Smooth muscle cell (in vitro differentiated cells): ENCODE results near the gene ACAA2. TPM values are rescaled to one million over a fixed set of nuclear protein-coding genes. Genes with fewer than 3 reads are reported as not detected.

ENCODE experiments used
- DNase-seq: peaks from one replicate; lab custom pipeline; 2025; ENCODE audit not compliant: unreplicated experiment; lab: John Stamatoyannopoulos, UW
- H2AFZ ChIP-seq: fragments of 200-600 bp; sonication (generic); 2 replicates; pipeline ENCODE4 v1.6.0; 2016; ENCODE audit warnings: antibody characterized with exemption, low read depth, mild to moderate bottlenecking
- H3F3A ChIP-seq: fragments of 200-600 bp; sonication (generic); 2 replicates; pipeline ENCODE4 v1.6.0; 2017; ENCODE audit warnings: antibody characterized with exemption, low read depth
- H3K27ac ChIP-seq: fragments of 200-600 bp; sonication (generic); 2 replicates; pipeline ENCODE4 v1.5.1; 2016; ENCODE audit warnings: low read depth, mild to moderate bottlenecking
- H3K27me3 ChIP-seq: fragments of 200-600 bp; sonication (generic); 2 replicates; pipeline ENCODE4 v1.6.1; 2016; ENCODE audit warnings: low read depth, mild to moderate bottlenecking
- H3K36me3 ChIP-seq: fragments of 200-600 bp; sonication (generic); 2 replicates; pipeline ENCODE4 v1.5.1; 2016; ENCODE audit warnings: low read depth
- H3K4me1 ChIP-seq: fragments of 200-600 bp; sonication (generic); 2 replicates; pipeline ENCODE4 v1.5.1; 2016; ENCODE audit warnings: low read depth
- H3K4me2 ChIP-seq: fragments of 200-600 bp; sonication (generic); 2 replicates; pipeline ENCODE4 v1.6.0; 2016; ENCODE audit warnings: mild to moderate bottlenecking
- H3K4me3 ChIP-seq: fragments of 200-600 bp; sonication (generic); 2 replicates; pipeline ENCODE4 v1.5.1; 2016; ENCODE audit warnings: mild to moderate bottlenecking
- H3K79me2 ChIP-seq: fragments of 200-600 bp; sonication (generic); 2 replicates; pipeline ENCODE4 v1.6.0; 2016; ENCODE audit warnings: low read depth, mild to moderate bottlenecking
- H3K9ac ChIP-seq: fragments of 200-600 bp; sonication (generic); 2 replicates; pipeline ENCODE4 v1.6.0; 2016; ENCODE audit warnings: low read depth
- H3K9me3 ChIP-seq: fragments of 200-600 bp; sonication (generic); replicated peaks from 2 replicates; pipeline ENCODE4 v1.5.1; 2016; ENCODE audit warnings: low read depth
- H4K20me1 ChIP-seq: fragments of 200-600 bp; sonication (generic); 2 replicates; pipeline ENCODE4 v1.6.0; 2016; ENCODE audit warnings: low read depth
- WGBS: methylation state at CpG from one replicate; pipeline ENCODE4 v1.1.7; 2016; ENCODE audit warnings: low lambda C conversion rate; 5-methylcytosine and 5-hydroxymethylcytosine counted together
- polyA plus RNA-seq: library from polyadenylated mRNA; unstranded; fragments of >200 nt; fragmentation: Nextera tagmentation; extraction: Ambion mirVana; gene quantifications from 2 replicates; pipeline ENCODE4 v1.2.1, GENCODE V29; 2016
- total RNA-seq: library from RNA; depleted of rRNA; stranded (reverse); fragments of >200 nt; gene quantifications from 2 replicates; pipeline ENCODE4 v1.2.3, GENCODE V29; 2014
- TF ChIP-seq, protein P1 (sequence below): fragments of 200-600 bp; sonication (generic); IDR thresholded peaks from 2 replicates; pipeline ENCODE4 v1.5.1; 2017; ENCODE audit warnings: borderline replicate concordance, mild to moderate bottlenecking, antibody characterized with exemption; ENCODE audit not compliant: insufficient read depth, poor library complexity, severe bottlenecking

ACAA2 gene
- total and polyA plus RNA-seq, 2 experiments from 2014 or later, result 62.3 to 94.6 TPM

DNA sequence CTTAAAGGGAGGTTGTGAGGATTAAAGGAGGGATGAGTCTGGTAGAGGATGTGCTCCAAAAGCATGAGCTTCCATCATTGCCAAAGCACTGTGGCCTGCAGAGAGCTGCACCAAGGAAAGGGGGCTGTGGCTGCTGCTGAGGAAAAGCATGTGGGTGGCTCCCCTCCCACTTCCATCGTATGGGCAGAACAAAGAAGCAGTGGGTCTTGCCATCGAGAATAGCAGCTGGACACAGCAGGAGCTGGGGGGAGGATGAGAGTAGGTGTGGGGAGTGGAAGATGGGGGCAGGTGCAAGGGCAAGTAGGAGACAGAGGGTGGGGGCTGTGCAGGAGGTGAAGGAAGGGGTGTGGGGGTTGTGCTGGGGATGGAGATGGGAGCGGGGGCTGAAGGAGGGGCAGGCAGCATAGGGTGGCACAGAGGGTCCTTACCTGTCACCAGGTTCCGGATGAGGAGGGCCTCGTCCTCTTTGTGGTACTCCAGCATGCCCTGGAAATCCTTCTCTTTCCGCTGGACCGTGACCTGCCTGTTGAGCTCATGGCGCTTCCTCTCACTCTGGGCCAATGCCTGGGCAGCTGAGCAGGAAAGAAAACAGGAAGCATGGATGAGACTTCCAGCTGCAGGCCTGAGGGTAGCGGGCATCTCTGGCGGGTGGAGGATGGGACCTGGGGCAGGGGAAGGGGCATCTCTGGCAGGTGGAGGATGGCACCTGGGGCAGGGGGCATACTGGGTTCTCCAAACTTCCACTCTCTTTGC lies 33.6 kb upstream of the ACAA2 start:
- no peak overlapping the region for H2AFZ ChIP-seq
- 82% methylated on average over 10 of the region's 10 CpGs for WGBS
- no peak for DNase-seq

DNA sequence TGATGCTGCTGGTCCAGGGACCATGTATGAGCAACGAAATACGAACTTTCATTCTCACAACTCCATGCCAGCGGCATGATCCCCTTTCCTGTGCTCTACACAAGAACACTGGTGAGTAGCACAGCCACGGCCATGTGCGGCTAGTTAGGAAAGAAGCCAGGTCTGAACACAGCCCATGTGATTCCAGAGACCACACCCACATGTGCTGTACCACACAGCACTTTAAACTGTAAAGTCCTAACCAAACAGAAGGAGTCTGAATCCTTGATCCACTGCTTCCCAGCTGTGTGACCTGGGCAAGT lies 33.0 kb upstream of the ACAA2 start:
- no peak overlapping the region for H3K4me2 ChIP-seq
- no peak overlapping the region for H3K27ac ChIP-seq
- no peak for DNase-seq
- peaks cover 17% of the 10 kb centered on the region for H3K4me1 ChIP-seq
- H3F3A ChIP-seq, result no peaks in the 10 kb centered on the region
- no peaks in the 10 kb centered on the region for H3K36me3 ChIP-seq
- H3K27me3 ChIP-seq, result no peaks in the 10 kb centered on the region
- H3K9me3 ChIP-seq, result no peaks in the 10 kb centered on the region
- H3K79me2 ChIP-seq, result no peaks in the 10 kb centered on the region
- TF ChIP-seq, protein P1, sequence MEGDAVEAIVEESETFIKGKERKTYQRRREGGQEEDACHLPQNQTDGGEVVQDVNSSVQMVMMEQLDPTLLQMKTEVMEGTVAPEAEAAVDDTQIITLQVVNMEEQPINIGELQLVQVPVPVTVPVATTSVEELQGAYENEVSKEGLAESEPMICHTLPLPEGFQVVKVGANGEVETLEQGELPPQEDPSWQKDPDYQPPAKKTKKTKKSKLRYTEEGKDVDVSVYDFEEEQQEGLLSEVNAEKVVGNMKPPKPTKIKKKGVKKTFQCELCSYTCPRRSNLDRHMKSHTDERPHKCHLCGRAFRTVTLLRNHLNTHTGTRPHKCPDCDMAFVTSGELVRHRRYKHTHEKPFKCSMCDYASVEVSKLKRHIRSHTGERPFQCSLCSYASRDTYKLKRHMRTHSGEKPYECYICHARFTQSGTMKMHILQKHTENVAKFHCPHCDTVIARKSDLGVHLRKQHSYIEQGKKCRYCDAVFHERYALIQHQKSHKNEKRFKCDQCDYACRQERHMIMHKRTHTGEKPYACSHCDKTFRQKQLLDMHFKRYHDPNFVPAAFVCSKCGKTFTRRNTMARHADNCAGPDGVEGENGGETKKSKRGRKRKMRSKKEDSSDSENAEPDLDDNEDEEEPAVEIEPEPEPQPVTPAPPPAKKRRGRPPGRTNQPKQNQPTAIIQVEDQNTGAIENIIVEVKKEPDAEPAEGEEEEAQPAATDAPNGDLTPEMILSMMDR, result no peak
- no peak overlapping the region for H2AFZ ChIP-seq
- H4K20me1 ChIP-seq, result no peaks in the 10 kb centered on the region
- H3K4me3 ChIP-seq, result no peak overlapping the region
- 78% methylated on average over 5 of the region's 5 CpGs for WGBS
- H3K9ac ChIP-seq, result no peak overlapping the region

More for the DNA sequence above, 33.6 kb upstream of the ACAA2 start:
- Histone ChIP-seq H3K4me2 (no peak overlapping the region), H4K20me1 (no peaks in the 10 kb centered on the region), H3F3A (no peaks in the 10 kb centered on the region), H3K4me3 (no peak overlapping the region), H3K79me2 (no peaks in the 10 kb centered on the region), H3K9me3 (no peaks in the 10 kb centered on the region), H3K27me3 (no peaks in the 10 kb centered on the region), H3K27ac (no peak overlapping the region), H3K36me3 (no peaks in the 10 kb centered on the region), H3K4me1 (peaks cover 17% of the 10 kb centered on the region), H3K9ac (no peak overlapping the region)
- TF ChIP-seq, protein P1, result no peak

GRCh38 chr18:49845629-49846360 lies 32.5 kb upstream of the ACAA2 start:
- 73% methylated on average over 6 of the region's 6 CpGs for WGBS
- Histone ChIP-seq H3K27ac (no peak overlapping the region), H4K20me1 (no peaks in the 10 kb centered on the region)

More at GRCh38 chr18:49845629-49846360, 32.5 kb upstream of the ACAA2 start:
- Histone ChIP-seq H3K4me3 (no peak overlapping the region), H3K9ac (no peak overlapping the region), H3K79me2 (no peaks in the 10 kb centered on the region), H3K36me3 (no peaks in the 10 kb centered on the region), H2AFZ (no peak overlapping the region), H3K27me3 (no peaks in the 10 kb centered on the region), H3F3A (no peaks in the 10 kb centered on the region), H3K4me2 (no peak overlapping the region), H3K4me1 (peaks cover 17% of the 10 kb centered on the region), H3K9me3 (no peaks in the 10 kb centered on the region)
- DNase-seq, result no peak
- TF ChIP-seq, protein P1, result no peak
